Caco-2 (cell line): Measurements from ENCODE around the gene LPCAT3. TPM values are rescaled to one million over a fixed set of nuclear protein-coding genes. Genes with fewer than 3 reads are reported as not detected.
"Not testable (repeated sequence)": the region's sequence is repeated elsewhere in the genome, so short reads cannot be mapped to it uniquely, and the experiment has no call there.

Experiments
- BruUV-seq: library from RNA; stranded (reverse); fragments of 400-500 nt; replicated peaks from 2 replicates; lab custom pipeline; 2021; lab: Mats Ljungman, UMichigan
- CTCF ChIA-PET: fragments of 300-600 bp; sonication (Branson Sonifier 250); formaldehyde crosslinking; loops from one replicate; lab custom pipeline; 2022; ENCODE audit warnings: antibody characterized with exemption; lab: Charles Lee
- POLR2A ChIA-PET: fragments of 300-600 bp; sonication (Branson Sonifier 250); formaldehyde crosslinking; loops from one replicate; lab custom pipeline; 2022; ENCODE audit warnings: antibody characterized with exemption; lab: Charles Lee
- DNase-seq, 2 experiments: peaks; one replicate each; pipeline versions ENCODE4 v3.0.0 to v3.0.0-alpha.2; 2020 to 2022
- H3K27me3 ChIP-seq: replicated peaks from 2 replicates; pipeline ENCODE4 v1.6.0; 2011; ENCODE audit warnings: low read length; ENCODE audit not compliant: control insufficient read depth, insufficient read depth
- H3K36me3 ChIP-seq: 2 replicates; pipeline ENCODE4 v1.5.1; 2011; ENCODE audit warnings: low read length; ENCODE audit not compliant: control insufficient read depth, insufficient read depth
- H3K4me1 ChIP-seq: fragments of 250-450 bp; sonication (Bioruptor Pico); 2 replicates; pipeline ENCODE4 v1.5.1; 2020; ENCODE audit warnings: mild to moderate bottlenecking
- H3K4me3 ChIP-seq: 2 replicates; pipeline ENCODE4 v1.5.1; 2011; ENCODE audit warnings: low read depth, mild to moderate bottlenecking, control low read depth, low read length
- H3K9me3 ChIP-seq: fragments of 250-450 bp; sonication (Bioruptor Pico); 2 replicates; pipeline ENCODE4 v1.5.1; 2020; ENCODE audit warnings: mild to moderate bottlenecking, moderate library complexity
- H3K27ac Mint-ChIP-seq: one replicate; pipeline ENCODE4 v1.8.0; 2022; ENCODE audit warnings: mixed read lengths; ENCODE audit not compliant: unreplicated experiment
- H3K27me3 Mint-ChIP-seq: one replicate; pipeline ENCODE4 v1.8.0; 2022; ENCODE audit warnings: mixed read lengths; ENCODE audit not compliant: insufficient read depth, unreplicated experiment
- H3K36me3 Mint-ChIP-seq: one replicate; pipeline ENCODE4 v1.8.0; 2022; ENCODE audit warnings: mild to moderate bottlenecking, mixed read lengths; ENCODE audit not compliant: insufficient read depth, unreplicated experiment
- H3K4me1 Mint-ChIP-seq: one replicate; pipeline ENCODE4 v1.8.0; 2022; ENCODE audit warnings: low read depth, mixed read lengths; ENCODE audit not compliant: unreplicated experiment
- H3K4me3 Mint-ChIP-seq: one replicate; pipeline ENCODE4 v1.8.0; 2022; ENCODE audit warnings: mild to moderate bottlenecking, moderate library complexity, mixed read lengths; ENCODE audit not compliant: unreplicated experiment
- H3K9me3 Mint-ChIP-seq: one replicate; pipeline ENCODE4 v1.8.0; 2022; ENCODE audit warnings: mixed read lengths; ENCODE audit not compliant: unreplicated experiment
- CTCF ChIP-seq, 2 experiments: fragments of 200-600 bp in 1 of 2; IDR thresholded peaks; 1 replicate in 1 of 2; 2 replicates in 1 of 2; pipeline versions ENCODE4 v1.5.1 to v1.8.0; 2011 to 2022; ENCODE audit warnings: antibody characterized with exemption in 1 of 2, control low read depth in 1 of 2, inconsistent platforms in 1 of 2, low read depth in 1 of 2, low read length in 1 of 2, mild to moderate bottlenecking in 1 of 2, moderate library complexity in 1 of 2; ENCODE audit not compliant: insufficient read depth in 1 of 2, severe bottlenecking in 1 of 2, unreplicated experiment in 1 of 2
- intact Hi-C: fragments of 100-400 bp; cut with micrococcal nuclease; formaldehyde crosslinking; loops from one replicate; pipeline ENCODE4 v1.10.0; 2022; ENCODE audit not compliant: unreplicated experiment
- total RNA-seq: library from RNA; stranded (reverse); gene quantifications from 2 replicates; pipeline ENCODE4 v1.2.3, GENCODE V29; 2022

The LPCAT3 gene
- total RNA-seq, 1 experiment from 2014 or later, result 142 TPM

- Histone ChIP-seq H3K36me3 (0 out of 2 replicates have a peak, but pooled peaks cover 3% of the 10 kb centered on the region), H3K27me3 (no peaks in the 10 kb centered on the region), H3K4me3 (no peak overlapping the region), H3K9me3 (no peaks in the 10 kb centered on the region), H3K4me1 (peaks cover 19% of the 10 kb centered on the region)
- H3K4me1 Mint-ChIP-seq, result peaks cover 22% of the 10 kb centered on the region
- POLR2A ChIA-PET, result interaction anchor here (0.6 kb wide), 2 partner anchors 20 to 237 kb away, joined by 3 read pairs; no protein-coding TSS in a partner anchor
- BruUV-seq, result no TSS peak
- H3K9me3 Mint-ChIP-seq, result no peaks in the 10 kb centered on the region
- CTCF ChIA-PET, result no interaction called here
- peaks cover 15% of the 10 kb centered on the region for H3K36me3 Mint-ChIP-seq
- intact Hi-C loops, result loop anchor here (5.0 kb wide), 2 partner anchors 77 to 92 kb away; partner anchors contain the start of genes C1R and C1RL
- H3K4me3 Mint-ChIP-seq, result no peak overlapping the region
- DNase-seq, result no peak
- H3K27ac Mint-ChIP-seq, result no peak overlapping the region
- H3K27me3 Mint-ChIP-seq, result no peaks in the 10 kb centered on the region
- TF ChIP-seq CTCF (IDR thresholded peaks at IDR 0.05; ENCODE audit: insufficient read depth in 1 of 2, low read depth in 1 of 2, low read length in 1 of 2, severe bottlenecking in 1 of 2, unreplicated experiment in 1 of 2), result no peak
Observed at GRCh38 chr12:7015555-7016370, 2.5 kb downstream of the LPCAT3 start.

- TF ChIP-seq CTCF (IDR thresholded peaks at IDR 0.05; ENCODE audit: insufficient read depth in 1 of 2, low read depth in 1 of 2, low read length in 1 of 2, severe bottlenecking in 1 of 2, unreplicated experiment in 1 of 2), result no peak
- Mint-ChIP-seq H3K27ac (no peak overlapping the region), H3K36me3 (peaks cover 9% of the 10 kb centered on the region), H3K9me3 (no peaks in the 10 kb centered on the region), H3K4me3 (no peak overlapping the region), H3K4me1 (peaks cover 29% of the 10 kb centered on the region), H3K27me3 (no peaks in the 10 kb centered on the region)
- Histone ChIP-seq H3K36me3 (0 out of 2 replicates have a peak, but pooled peaks cover 3% of the 10 kb centered on the region), H3K9me3 (no peaks in the 10 kb centered on the region), H3K4me1 (peaks cover 12% of the 10 kb centered on the region; the same call in 1 of the 2 replicates), H3K4me3 (no peak overlapping the region), H3K27me3 (no peaks in the 10 kb centered on the region)
- ChIA-PET POLR2A (no interaction called here), CTCF (interaction anchor here (0.6 kb wide), 1 partner anchor 129 kb away, joined by 6 read pairs; no protein-coding TSS in a partner anchor)
- BruUV-seq, result no TSS peak
- DNase-seq, result no peak
- intact Hi-C loops, result no loop called here
Observed at GRCh38 chr12:7013101-7013500, 5.2 kb downstream of the LPCAT3 start.

DNA sequence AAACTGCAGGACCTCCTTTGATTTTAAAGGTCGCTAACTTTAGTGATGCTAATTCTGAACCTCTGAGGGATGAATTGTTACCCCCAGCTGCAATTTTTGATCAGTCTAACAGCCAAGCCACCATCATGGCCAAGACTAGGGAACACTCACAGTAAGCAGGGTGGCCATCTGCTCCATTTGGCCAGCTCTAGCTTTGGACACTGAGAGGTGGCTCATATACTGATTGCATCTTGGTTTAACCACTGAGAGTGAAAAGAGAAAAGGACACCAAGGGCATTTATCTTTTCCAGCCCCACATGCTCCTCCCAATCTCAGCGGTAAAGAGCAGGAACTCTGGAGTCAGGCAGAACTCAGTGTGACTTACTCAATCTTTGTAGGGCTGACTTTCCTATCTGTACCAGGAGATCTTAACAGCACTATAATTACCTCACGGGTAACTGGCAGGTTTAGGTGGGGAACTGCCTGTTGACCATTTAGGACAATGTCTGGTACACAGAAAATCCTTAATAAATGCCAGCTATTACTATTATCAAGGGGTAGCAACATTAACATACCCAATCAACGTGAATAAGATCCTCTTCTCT lies 6.2 kb downstream of the LPCAT3 start:
- Mint-ChIP-seq H3K36me3 (peaks cover 6% of the 10 kb centered on the region), H3K27me3 (no peaks in the 10 kb centered on the region), H3K4me3 (no peak overlapping the region), H3K4me1 (peaks cover 21% of the 10 kb centered on the region), H3K9me3 (no peaks in the 10 kb centered on the region), H3K27ac (no peak overlapping the region)
- ChIA-PET CTCF (no interaction called here), POLR2A (no interaction called here)
- no peak for TF ChIP-seq CTCF (IDR thresholded peaks at IDR 0.05; ENCODE audit: insufficient read depth in 1 of 2, low read depth in 1 of 2, low read length in 1 of 2, severe bottlenecking in 1 of 2, unreplicated experiment in 1 of 2)
- H3K4me1 ChIP-seq, result peaks cover 8% of the 10 kb centered on the region; the same call in 1 of the 2 replicates
- H3K36me3 ChIP-seq, result peaks cover 3% of the 10 kb centered on the region; the same call in 1 of the 2 replicates
- H3K4me3 ChIP-seq, result no peak overlapping the region
- H3K9me3 ChIP-seq, result no peaks in the 10 kb centered on the region
- H3K27me3 ChIP-seq, result no peaks in the 10 kb centered on the region
- intact Hi-C loops, result no loop called here
- no peak for DNase-seq
- no TSS peak for BruUV-seq

DNA sequence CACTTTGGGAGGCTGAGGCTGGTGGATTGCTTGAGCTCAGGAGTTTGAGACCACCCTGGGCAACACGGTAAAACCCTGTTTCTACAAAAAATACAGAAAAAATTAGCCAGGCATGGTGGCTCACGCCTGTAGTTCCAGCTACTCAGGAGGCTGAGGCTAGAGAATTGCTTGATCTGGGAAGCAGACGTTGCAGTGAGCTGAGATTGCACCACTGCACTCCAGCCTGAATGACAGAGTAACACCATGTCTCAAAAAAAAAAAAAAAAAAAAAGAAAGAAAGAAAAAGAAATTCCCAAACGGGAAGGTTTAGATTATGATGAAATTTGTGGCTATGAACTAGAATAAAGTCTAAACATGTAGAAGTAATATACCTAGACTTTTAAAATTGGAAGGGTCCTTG lies 6.9 kb downstream of the LPCAT3 start:
- H3K9me3 Mint-ChIP-seq, H3K27ac Mint-ChIP-seq, H3K4me3 ChIP-seq, H3K4me3 Mint-ChIP-seq, H3K27me3 ChIP-seq, intact Hi-C loops, H3K27me3 Mint-ChIP-seq, POLR2A ChIA-PET, CTCF ChIA-PET, H3K36me3 ChIP-seq, DNase-seq, BruUV-seq, H3K36me3 Mint-ChIP-seq, H3K9me3 ChIP-seq, H3K4me1 ChIP-seq: not testable (repeated sequence)
- H3K4me1 Mint-ChIP-seq, result peaks cover 14% of the 10 kb centered on the region
